ENCODE results near the gene TACR2. TPM values are rescaled to one million over a fixed set of nuclear protein-coding genes. Genes with fewer than 3 reads are reported as not detected.

The TACR2 gene
- polyA plus RNA-seq, 4 donors = 0.81 to 4.0 (median 0.86) TPM; not detected in 1

DNA sequence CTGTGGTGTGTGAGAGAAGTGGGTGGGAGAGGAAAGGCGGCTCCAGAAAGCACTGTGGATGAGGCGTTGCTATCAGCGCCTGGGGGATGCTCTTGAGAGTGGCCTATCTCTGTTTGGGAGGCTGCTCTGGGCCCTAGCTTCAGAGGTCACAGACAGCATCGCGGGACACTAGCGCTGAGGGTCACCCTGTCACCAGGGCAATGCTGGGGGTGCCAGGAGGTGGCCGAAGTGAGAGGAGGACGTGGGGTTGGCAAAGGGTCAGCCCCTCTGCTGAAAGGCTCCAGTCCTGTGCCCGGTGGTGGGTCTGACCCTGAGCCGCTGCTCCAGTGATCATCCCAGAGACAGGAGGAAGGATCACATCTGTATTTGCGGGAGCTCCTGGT, 3.0 kb upstream of the TACR2 start:
- DNase-seq = no peak
- no peak overlapping the region for H3K4me3 ChIP-seq (ENCODE audit: low read depth in 1 of 3, low read length in 3 of 3)

DNA sequence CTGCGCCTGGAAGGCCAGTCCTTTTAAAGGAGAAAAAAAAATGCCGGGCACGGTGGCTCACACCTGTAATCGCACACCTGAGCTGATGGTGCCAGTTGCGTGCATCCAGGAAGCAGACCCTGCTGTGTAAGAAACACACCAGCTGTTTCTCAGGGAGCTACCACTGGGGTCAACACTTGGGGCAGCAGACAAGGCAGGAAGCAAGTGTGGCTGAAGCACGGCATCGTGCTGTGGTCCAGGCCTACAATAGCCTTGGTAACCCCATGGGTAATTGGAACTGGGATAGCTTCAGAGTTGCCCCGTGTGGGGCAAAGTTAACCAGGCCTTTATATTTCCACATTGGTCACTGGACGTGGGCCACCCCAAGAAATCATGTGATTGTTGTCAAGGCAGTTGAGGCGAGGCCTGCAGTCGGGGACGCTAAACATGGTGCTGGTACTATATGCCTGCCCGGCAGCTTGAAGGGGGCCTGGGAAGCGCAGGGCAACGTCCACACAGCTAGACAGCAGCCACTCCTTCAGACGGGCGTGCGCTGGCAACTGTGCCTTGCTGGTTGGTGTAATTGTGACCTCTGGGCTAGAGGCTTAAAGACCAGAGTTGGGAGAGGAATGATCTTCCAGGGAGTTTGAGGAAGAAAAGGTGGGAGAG, 2.5 kb upstream of the TACR2 start:
- peaks cover 2 to 36% (median 6%) of the 10 kb centered on the region in 3 donors for H3K4me1 ChIP-seq (ENCODE audit: control insufficient read depth in 3 of 3, insufficient read depth in 2 of 3, low read depth in 1 of 3, low read length in 2 of 3)
- H3K4me3 ChIP-seq (ENCODE audit: low read depth in 1 of 3, low read length in 3 of 3) = no peak overlapping the region
- H3K9me3 ChIP-seq (ENCODE audit: control insufficient read depth in 2 of 2, insufficient read depth in 1 of 2, low read depth in 1 of 2, low read length in 1 of 2) = no peaks in the 10 kb centered on the region
- H3K36me3 ChIP-seq (ENCODE audit: control insufficient read depth in 3 of 3, insufficient read depth in 2 of 3, low read depth in 1 of 3, low read length in 3 of 3) = no peaks in the 10 kb centered on the region
- H3K27me3 ChIP-seq (ENCODE audit: control insufficient read depth in 3 of 3, insufficient read depth in 3 of 3, low read length in 3 of 3) = no peaks in the 10 kb centered on the region
- no peak for FAIRE-seq
- DNase-seq = peak; percentile 69 to 84
- 49 to 81% (median 61%) methylated on average over 18 of the region's 18 CpGs for WGBS, 3 donors
- peak overlapping the region in 2 of 3 donors; percentile 12 to 38 for H3K27ac ChIP-seq (ENCODE audit: low read depth in 1 of 3, low read length in 2 of 3)

More for the DNA sequence above, 3.0 kb upstream of the TACR2 start:
- no peak for FAIRE-seq
- Histone ChIP-seq H3K36me3 (ENCODE audit: control insufficient read depth in 3 of 3, insufficient read depth in 2 of 3, low read depth in 1 of 3, low read length in 3 of 3) (no peaks in the 10 kb centered on the region), H3K9me3 (ENCODE audit: control insufficient read depth in 2 of 2, insufficient read depth in 1 of 2, low read depth in 1 of 2, low read length in 1 of 2) (no peaks in the 10 kb centered on the region), H3K27ac (ENCODE audit: low read depth in 1 of 3, low read length in 2 of 3) (peak overlapping the region in 2 of 3 donors; percentile 0 to 38), H3K27me3 (ENCODE audit: control insufficient read depth in 3 of 3, insufficient read depth in 3 of 3, low read length in 3 of 3) (no peaks in the 10 kb centered on the region), H3K4me1 (ENCODE audit: control insufficient read depth in 3 of 3, insufficient read depth in 2 of 3, low read depth in 1 of 3, low read length in 2 of 3) (peaks cover 2 to 38% (median 6%) of the 10 kb centered on the region in 3 donors)
- 77 to 83% (median 81%) methylated on average over 9 to 11 of the region's 11 CpGs for WGBS, 3 donors

DNA sequence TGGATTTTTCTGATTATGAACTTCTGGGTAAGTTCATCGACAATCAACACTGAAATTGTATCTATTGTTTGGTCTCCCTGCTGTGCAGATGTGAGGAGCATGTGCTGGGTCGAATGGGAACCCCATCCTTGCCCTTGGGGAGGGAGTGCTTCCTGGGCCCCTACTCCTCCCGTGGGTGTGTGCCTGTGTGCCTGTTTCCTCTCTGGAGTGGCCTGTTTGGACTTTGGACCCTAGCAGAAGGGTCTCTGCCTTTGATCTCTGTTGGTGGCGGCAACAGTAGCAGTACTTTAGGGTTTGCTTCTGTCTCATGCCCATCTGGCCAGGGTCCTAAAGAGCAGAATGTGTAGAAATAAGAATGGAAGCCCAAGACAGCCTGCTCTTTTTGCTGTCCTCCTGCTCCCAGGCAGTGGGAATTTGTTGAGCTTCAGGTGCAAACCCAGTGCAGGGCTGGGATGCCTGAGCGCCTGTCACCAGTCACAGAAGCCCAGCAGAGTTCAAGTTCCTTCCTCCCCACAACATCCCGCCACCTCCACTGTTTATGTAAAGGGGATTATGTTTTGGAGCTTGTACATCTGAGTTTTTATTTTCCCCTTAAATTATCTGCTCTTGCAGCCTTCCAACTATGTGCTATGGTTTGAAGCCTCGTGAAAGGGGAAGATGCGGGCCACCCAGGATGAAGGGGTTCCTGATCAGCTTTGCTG, 1.5 kb upstream of the TACR2 start:
- DNase-seq (peak; percentile 72 to 77), FAIRE-seq (no peak)
- peaks cover 0 to 28% (median 6%) of the 10 kb centered on the region in 3 donors for H3K4me1 ChIP-seq (ENCODE audit: control insufficient read depth in 3 of 3, insufficient read depth in 2 of 3, low read depth in 1 of 3, low read length in 2 of 3)
- H3K4me3 ChIP-seq (ENCODE audit: low read depth in 1 of 3, low read length in 3 of 3) = no peak overlapping the region
- no peaks in the 10 kb centered on the region for H3K27me3 ChIP-seq (ENCODE audit: control insufficient read depth in 3 of 3, insufficient read depth in 3 of 3, low read length in 3 of 3)
- H3K9me3 ChIP-seq (ENCODE audit: control insufficient read depth in 2 of 2, insufficient read depth in 1 of 2, low read depth in 1 of 2, low read length in 1 of 2) = no peaks in the 10 kb centered on the region
- WGBS, 3 donors = 36 to 53% (median 52%) methylated on average over 8 of the region's 8 CpGs
- H3K36me3 ChIP-seq (ENCODE audit: control insufficient read depth in 3 of 3, insufficient read depth in 2 of 3, low read depth in 1 of 3, low read length in 3 of 3) = no peaks in the 10 kb centered on the region
- H3K27ac ChIP-seq (ENCODE audit: low read depth in 1 of 3, low read length in 2 of 3) = peak overlapping the region in 2 of 3 donors; percentile 24 to 46

DNA sequence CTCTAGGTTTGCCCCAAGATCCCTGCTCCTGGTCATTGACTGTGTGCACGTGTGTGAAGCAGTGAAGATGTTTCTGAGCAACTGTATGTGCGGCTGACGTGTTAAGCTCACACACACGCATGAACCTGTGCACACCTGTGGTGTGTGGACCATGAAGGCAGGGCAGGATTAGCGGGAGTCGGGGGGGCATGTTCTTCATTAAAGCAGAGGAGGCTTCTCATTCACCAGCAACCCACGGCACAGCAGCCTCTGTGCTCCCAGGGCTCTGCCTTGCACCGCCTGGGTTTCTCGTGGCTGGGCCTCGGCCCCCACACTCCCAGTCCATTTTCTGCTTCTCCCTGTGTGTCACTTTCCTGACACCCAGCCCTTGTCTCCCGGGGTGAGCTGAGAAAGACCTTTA, 824 bp upstream of the TACR2 start:
- Histone ChIP-seq H3K36me3 (ENCODE audit: control insufficient read depth in 3 of 3, insufficient read depth in 2 of 3, low read depth in 1 of 3, low read length in 3 of 3) (no peaks in the 10 kb centered on the region), H3K27ac (ENCODE audit: low read depth in 1 of 3, low read length in 2 of 3) (peak overlapping the region; percentile 0 to 46 (median 5)), H3K9me3 (ENCODE audit: control insufficient read depth in 2 of 2, insufficient read depth in 1 of 2, low read depth in 1 of 2, low read length in 1 of 2) (no peaks in the 10 kb centered on the region), H3K4me1 (ENCODE audit: control insufficient read depth in 3 of 3, insufficient read depth in 2 of 3, low read depth in 1 of 3, low read length in 2 of 3) (peaks cover 0 to 28% (median 6%) of the 10 kb centered on the region in 3 donors), H3K27me3 (ENCODE audit: control insufficient read depth in 3 of 3, insufficient read depth in 3 of 3, low read length in 3 of 3) (no peaks in the 10 kb centered on the region), H3K4me3 (ENCODE audit: low read depth in 1 of 3, low read length in 3 of 3) (no peak overlapping the region)
- 66 to 83% (median 67%) methylated on average over 11 of the region's 11 CpGs for WGBS, 3 donors
- FAIRE-seq = no peak
- DNase-seq = no peak

DNA sequence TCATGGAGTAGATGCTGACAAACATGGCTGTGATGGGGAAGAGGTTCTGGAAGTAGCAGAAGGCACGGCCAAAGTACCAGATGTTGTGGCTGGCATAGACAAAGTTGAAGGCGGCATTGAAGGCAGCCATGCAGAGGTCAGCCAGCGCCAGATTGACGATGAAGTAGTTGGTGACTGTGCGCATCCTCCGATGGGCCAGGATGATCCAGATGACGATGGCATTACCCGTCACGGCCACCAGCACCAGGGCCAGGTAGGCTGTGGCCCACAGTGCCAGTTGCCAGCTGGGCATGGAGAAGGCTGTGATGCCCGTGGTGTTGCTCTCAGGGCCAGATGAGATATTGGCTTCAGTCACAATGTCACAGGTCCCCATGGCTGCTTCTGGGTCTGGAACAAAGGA, 767 bp downstream of the TACR2 start:
- H3K4me3 ChIP-seq (ENCODE audit: low read depth in 1 of 3, low read length in 3 of 3) = peak overlapping the region in 1 of 3 donors; percentile 4

DNA sequence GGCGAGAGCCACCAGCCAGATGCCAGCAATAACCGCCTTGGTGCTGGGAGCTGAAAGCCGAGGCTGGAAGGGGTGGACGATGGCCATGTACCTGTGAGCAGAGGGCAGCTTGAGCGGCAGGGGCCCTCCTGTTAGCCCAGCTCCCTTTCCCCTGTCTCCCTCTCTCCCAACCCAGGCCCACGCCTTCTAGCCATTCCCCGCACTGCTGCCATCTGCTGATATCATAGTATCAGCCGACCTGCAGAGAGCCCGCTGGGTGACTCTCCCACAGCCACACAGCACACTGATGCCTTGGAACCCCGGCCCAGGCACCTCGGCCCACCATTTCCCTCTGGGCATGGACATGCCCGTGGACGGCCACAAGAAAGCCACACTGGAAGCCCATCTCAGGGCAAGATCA, 1.7 kb downstream of the TACR2 start:
- H3K9me3 ChIP-seq (ENCODE audit: control insufficient read depth in 2 of 2, insufficient read depth in 1 of 2, low read depth in 1 of 2, low read length in 1 of 2) = no peaks in the 10 kb centered on the region
- no peaks in the 10 kb centered on the region for H3K27me3 ChIP-seq (ENCODE audit: control insufficient read depth in 3 of 3, insufficient read depth in 3 of 3, low read length in 3 of 3)
- no peak overlapping the region for H3K27ac ChIP-seq (ENCODE audit: low read depth in 1 of 3, low read length in 2 of 3)
- WGBS, 3 donors = 77 to 85% (median 84%) methylated on average over 11 to 13 of the region's 13 CpGs
- peak overlapping the region in 1 of 3 donors; percentile 4 for H3K4me3 ChIP-seq (ENCODE audit: low read depth in 1 of 3, low read length in 3 of 3)
- H3K4me1 ChIP-seq (ENCODE audit: control insufficient read depth in 3 of 3, insufficient read depth in 2 of 3, low read depth in 1 of 3, low read length in 2 of 3) = peaks cover 0 to 26% (median 6%) of the 10 kb centered on the region in 3 donors
- DNase-seq (no peak), FAIRE-seq (no peak)
- no peaks in the 10 kb centered on the region for H3K36me3 ChIP-seq (ENCODE audit: control insufficient read depth in 3 of 3, insufficient read depth in 2 of 3, low read depth in 1 of 3, low read length in 3 of 3)

More for the DNA sequence above, 767 bp downstream of the TACR2 start:
- DNase-seq = no peak
- WGBS, 3 donors = 91 to 95% (median 92%) methylated on average over 10 of the region's 10 CpGs
- peaks cover 0 to 26% (median 6%) of the 10 kb centered on the region in 3 donors for H3K4me1 ChIP-seq (ENCODE audit: control insufficient read depth in 3 of 3, insufficient read depth in 2 of 3, low read depth in 1 of 3, low read length in 2 of 3)
- H3K27me3 ChIP-seq (ENCODE audit: control insufficient read depth in 3 of 3, insufficient read depth in 3 of 3, low read length in 3 of 3) = no peaks in the 10 kb centered on the region
- no peaks in the 10 kb centered on the region for H3K36me3 ChIP-seq (ENCODE audit: control insufficient read depth in 3 of 3, insufficient read depth in 2 of 3, low read depth in 1 of 3, low read length in 3 of 3)
- H3K27ac ChIP-seq (ENCODE audit: low read depth in 1 of 3, low read length in 2 of 3) = peak overlapping the region in 1 of 3 donors; percentile 18
- no peak for FAIRE-seq
- no peaks in the 10 kb centered on the region for H3K9me3 ChIP-seq (ENCODE audit: control insufficient read depth in 2 of 2, insufficient read depth in 1 of 2, low read depth in 1 of 2, low read length in 1 of 2)

DNA sequence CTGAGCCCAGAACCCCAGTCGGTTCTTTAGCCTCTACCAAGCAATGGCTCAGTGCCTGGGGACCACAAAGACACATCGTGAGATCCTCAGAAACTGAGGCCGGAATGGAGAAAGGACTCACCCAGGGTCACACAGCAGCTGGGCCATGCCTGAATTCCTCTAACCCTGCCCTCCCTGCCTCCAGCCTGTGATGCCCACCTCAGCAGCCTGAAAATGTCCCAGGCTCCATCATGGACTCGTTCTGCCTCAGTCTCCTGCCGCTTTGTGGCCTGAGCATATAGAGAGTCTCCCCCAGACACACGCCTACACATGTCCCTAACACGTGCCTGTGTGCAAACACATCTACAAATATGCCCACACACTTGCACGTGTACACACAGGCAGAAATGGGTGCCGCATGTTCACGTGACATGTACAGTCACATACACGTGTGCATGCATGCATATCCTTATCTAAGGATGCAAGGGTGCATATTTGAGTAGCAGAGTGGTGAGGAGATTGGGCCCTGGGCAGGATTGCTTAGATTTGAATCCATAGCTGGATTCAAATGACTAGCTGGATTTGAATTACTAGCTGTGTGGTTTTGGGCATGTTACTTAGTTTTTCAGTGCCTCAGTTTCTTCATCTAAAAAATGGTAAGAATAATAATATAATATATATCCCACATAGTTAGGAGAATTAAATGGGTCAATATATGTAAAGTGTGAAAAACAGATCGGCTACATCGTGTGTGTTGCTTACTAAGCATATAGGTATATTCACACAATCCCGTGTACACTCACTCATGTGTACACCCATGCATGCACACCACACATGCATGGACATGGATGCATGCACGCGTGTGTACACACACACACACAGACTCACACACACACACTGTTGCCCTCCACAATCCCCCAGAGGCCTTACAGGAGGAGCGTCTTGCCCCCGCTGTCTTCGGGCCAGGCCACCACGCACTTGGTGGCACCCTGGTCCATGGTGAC, 2.4 kb downstream of the TACR2 start:
- FAIRE-seq (no peak), DNase-seq (no peak)
- Histone ChIP-seq H3K27ac (ENCODE audit: low read depth in 1 of 3, low read length in 2 of 3) (no peak overlapping the region), H3K4me3 (ENCODE audit: low read depth in 1 of 3, low read length in 3 of 3) (peak overlapping the region in 1 of 3 donors; percentile 4), H3K9me3 (ENCODE audit: control insufficient read depth in 2 of 2, insufficient read depth in 1 of 2, low read depth in 1 of 2, low read length in 1 of 2) (no peaks in the 10 kb centered on the region), H3K36me3 (ENCODE audit: control insufficient read depth in 3 of 3, insufficient read depth in 2 of 3, low read depth in 1 of 3, low read length in 3 of 3) (no peaks in the 10 kb centered on the region), H3K27me3 (ENCODE audit: control insufficient read depth in 3 of 3, insufficient read depth in 3 of 3, low read length in 3 of 3) (no peaks in the 10 kb centered on the region), H3K4me1 (ENCODE audit: control insufficient read depth in 3 of 3, insufficient read depth in 2 of 3, low read depth in 1 of 3, low read length in 2 of 3) (peaks cover 0 to 20% (median 6%) of the 10 kb centered on the region in 3 donors)
- 90 to 91% (median 91%) methylated on average over 20 of the region's 20 CpGs for whole genome bisulfite sequencing, 3 donors

Data from small intestine (tissue), 7 donors.